GM20431 (cell line): Measurements from ENCODE around the gene SV2B.
"Not testable (repeated sequence)": the region's sequence is repeated elsewhere in the genome, so short reads cannot be mapped to it uniquely, and the experiment has no call there.

Experiments
- in situ Hi-C: fragments of 300-500 bp; cut with MseI, MboI; formaldehyde crosslinking; loops from one replicate; pipeline ENCODE4 v1.15.0; 2020; ENCODE audit warnings: low sequenced_read_pairs; ENCODE audit not compliant: unreplicated experiment

Gene SV2B, protein sequence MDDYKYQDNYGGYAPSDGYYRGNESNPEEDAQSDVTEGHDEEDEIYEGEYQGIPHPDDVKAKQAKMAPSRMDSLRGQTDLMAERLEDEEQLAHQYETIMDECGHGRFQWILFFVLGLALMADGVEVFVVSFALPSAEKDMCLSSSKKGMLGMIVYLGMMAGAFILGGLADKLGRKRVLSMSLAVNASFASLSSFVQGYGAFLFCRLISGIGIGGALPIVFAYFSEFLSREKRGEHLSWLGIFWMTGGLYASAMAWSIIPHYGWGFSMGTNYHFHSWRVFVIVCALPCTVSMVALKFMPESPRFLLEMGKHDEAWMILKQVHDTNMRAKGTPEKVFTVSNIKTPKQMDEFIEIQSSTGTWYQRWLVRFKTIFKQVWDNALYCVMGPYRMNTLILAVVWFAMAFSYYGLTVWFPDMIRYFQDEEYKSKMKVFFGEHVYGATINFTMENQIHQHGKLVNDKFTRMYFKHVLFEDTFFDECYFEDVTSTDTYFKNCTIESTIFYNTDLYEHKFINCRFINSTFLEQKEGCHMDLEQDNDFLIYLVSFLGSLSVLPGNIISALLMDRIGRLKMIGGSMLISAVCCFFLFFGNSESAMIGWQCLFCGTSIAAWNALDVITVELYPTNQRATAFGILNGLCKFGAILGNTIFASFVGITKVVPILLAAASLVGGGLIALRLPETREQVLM

DNA sequence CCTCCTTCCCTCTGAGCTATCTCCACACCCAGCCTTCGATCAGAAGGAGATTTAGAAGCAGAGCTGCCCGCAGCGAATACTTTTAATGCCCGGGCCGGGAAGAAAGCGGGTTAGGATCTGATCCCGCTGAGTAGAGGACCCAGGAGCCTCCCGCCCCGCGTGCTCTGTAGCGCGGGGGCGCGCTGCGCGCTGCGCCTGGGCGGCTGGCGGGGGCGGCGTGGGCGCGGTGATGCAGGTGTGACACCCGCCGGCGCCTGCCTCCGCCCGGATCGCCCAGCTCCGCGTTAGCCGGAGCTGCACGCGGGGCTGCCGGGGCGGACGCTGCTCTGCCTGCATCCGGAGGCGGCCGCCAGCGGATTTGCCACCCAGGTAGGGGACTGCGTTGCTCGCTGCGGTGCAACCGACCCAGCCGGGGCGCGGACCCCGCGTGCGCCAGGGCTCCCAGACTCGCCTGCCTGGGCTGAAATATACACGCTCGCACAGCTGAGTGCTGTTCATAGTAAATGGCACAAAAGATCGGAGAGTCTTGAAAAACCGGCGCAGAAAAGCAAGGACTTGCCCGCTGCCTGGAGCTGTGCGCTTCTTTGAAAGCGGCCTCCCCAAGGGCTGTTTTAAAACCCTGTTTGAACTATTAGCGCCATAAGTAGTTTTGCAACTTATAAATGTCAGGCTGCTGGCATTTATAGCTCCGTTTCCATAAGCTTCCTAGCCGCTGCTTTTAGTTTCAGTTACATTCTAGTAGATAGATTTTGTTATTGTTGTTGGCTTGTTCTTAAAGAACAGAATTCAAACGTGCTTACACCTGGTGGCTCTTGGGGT is at the start of gene SV2B:
Gene SV2B, plus strand, starts transcription at position 263 of the 819 bp plus-strand sequence. CDS start 126,007 bp downstream, outside the sequence.
- in situ Hi-C loops, result no loop called here

DNA sequence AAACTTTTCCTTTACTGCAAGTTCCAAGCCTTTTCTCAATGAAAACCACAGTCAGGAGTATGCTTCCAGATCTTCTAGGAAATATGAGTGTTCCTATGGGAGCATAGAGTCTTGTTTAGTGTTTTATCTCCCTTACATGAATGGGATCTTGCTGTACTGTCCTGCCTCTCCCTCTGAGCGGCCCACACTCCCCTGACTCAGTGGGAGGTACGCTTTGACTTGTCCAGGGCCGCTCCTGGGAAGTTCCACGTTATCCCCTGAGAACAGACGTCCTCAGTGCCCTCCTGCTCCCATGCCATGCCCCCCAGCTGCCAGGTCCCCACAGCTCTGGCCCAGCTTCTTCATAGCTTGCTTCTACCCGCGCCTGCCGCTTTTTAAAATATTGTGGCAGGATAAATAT is 48.8 kb upstream of the SV2B start:
- in situ Hi-C loops, result loop anchor here (25.0 kb wide), 1 partner anchor 186 kb away; no protein-coding TSS in a partner anchor

DNA sequence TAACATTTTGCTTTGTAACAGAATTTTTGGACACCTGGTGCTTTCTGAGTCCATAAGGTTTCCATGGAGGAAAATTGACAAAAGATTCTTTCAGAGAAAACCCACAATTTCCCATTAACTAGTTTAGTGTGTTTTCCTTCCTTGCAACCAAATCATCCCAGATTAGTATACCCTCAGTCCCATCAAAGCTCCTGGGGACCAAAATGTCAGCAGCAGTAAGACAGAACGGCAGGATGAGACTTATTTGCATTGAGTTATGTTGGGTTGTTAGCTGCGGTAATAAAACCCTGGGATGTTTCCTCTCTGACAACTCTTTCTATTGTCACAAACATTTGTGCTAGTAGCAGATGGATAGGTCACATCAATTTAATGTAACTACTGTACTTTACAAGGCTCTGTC is 45.2 kb upstream of the SV2B start:
- in situ Hi-C loops, result loop anchor here (25.0 kb wide), 1 partner anchor 182 kb away; no protein-coding TSS in a partner anchor

DNA sequence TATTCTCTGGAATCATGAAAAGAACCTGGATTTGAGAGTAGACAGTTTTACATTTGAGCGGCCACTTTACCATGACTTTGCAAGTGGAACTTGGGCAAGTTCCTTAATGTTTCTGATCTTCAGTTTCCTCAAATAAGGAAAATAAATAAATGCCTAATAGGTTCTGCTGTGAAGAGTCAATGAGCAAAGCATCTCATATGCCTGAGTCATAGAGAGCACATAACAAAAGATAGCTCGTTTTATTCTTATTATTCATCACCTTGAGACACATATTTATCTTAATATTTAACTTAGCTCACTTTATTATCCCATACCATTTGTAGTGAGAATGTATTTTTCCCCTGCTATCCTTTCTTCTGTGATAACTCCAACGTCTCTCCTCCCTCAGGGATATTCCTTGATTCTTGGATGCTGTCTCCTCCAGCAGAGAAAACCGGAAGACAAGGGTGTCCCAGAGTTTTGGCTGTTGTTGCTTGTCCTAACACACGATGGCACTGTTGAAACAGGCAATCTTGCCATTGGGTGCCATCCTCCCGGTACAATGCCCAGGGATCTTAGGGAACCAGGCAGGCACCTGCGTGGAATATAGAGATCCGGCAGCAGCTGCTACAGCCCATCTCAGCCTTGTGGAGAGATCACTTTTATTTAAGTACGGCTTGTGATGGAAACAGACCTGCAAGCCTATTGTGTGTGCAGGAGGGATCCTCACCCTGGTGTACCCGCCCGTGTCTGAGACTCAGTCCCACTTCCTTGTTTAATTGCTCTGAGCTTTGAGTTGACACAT is 44.3 kb upstream of the SV2B start:
- in situ Hi-C loops, result loop anchor here (25.0 kb wide), 1 partner anchor 182 kb away; no protein-coding TSS in a partner anchor

DNA sequence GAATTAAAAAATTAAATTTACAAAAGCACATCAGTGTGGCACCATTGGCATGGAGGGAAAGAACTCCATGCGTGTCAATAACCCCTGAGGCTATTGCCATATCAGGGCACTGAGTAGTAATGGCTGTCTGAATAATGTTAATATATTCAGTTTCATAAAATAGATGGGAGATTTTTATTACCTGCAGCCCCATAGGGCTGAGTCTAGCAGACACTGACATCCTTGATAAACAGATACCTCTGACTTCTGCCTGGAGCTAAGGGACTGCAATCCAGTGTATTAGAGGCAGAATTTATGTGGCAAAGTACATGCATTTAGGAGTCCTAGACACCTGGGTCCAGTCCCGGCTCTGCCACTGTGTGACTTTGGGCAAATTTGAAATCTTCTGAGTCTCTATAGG is 38.8 kb upstream of the SV2B start:
- in situ Hi-C loops, result loop anchor here (25.0 kb wide), 1 partner anchor 176 kb away; no protein-coding TSS in a partner anchor

DNA sequence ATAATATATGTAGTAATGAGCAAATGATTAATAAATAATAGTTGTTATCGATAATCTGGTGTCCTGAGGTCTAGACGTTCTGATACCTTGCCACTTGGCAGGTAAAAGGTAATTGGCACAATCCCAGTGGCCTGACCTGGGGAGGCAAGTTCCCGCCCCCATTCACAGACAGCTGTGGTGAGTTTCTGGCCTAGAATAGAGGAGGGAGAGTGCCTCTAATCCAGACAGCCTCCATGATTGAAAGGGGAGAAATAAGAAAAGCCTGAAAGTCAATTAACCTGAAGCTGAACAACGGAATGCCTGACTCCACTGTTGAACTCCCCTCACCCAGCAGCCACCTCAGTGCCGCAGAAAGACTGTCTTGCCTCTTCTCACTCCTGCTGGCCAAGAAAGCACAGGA is 38.1 kb upstream of the SV2B start:
- in situ Hi-C loops, result loop anchor here (25.0 kb wide), 1 partner anchor 175 kb away; no protein-coding TSS in a partner anchor

DNA sequence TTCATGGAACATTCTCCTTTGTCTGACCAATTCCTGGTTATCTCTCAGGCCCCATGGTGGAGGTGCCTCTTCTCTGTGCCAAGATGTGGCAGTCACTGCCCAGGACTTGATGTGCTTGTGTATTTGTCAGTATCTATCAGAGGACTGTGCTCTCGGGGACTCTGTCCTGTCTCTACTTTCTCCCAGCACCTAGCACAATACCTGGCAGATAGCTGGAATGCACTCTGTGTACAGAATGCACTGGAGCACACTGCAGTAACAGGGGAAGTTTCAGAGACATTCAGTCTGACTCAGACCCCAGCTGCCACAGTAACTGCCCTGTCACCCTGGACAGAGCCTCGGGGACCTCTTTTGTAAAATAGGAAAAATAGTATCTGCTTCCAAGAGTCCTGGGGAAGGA is 34.6 kb upstream of the SV2B start:
- in situ Hi-C loops, result loop anchor here (25.0 kb wide), 1 partner anchor 172 kb away; no protein-coding TSS in a partner anchor

DNA sequence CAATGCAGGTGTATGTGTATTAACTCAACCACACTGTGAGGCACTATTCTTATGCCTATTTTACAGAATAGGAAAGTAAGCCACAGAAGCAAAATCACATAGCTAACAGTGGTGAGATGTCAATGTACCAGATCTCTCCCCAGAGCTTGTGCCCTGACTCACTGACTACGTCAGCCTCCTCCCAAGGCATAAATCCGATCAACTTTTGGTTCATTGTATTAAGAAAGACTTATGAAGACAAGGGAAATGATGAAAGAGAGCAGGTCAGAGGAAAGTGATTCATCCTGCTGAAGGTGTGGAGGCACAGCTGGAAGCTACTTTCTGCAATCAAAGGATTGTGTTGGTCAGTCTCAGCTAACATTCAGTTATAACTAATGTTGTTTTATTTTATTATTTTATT is 33.0 kb upstream of the SV2B start:
- in situ Hi-C loops, result loop anchor here (25.0 kb wide), 1 partner anchor 170 kb away; no protein-coding TSS in a partner anchor

DNA sequence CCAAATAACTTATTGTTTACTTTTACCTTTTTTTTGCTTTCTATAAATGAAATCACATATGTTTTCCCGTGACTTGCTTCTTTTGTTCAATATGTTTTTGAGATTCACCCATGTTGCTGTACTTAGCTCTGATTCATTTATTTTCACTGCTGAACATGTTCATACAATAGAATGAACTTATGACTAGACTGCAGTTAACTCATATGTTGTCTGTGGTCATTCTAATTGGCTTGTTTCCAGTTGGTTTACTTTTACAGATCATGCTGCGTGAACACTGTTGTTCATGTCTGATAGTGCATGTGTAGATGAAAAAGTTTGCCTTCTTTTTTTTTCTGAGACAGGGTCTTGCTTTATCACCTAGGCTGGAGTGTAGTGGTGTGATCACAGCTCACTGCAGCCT is 31.6 kb upstream of the SV2B start:
- in situ Hi-C loops, result loop anchor here (25.0 kb wide), 1 partner anchor 169 kb away; no protein-coding TSS in a partner anchor

DNA sequence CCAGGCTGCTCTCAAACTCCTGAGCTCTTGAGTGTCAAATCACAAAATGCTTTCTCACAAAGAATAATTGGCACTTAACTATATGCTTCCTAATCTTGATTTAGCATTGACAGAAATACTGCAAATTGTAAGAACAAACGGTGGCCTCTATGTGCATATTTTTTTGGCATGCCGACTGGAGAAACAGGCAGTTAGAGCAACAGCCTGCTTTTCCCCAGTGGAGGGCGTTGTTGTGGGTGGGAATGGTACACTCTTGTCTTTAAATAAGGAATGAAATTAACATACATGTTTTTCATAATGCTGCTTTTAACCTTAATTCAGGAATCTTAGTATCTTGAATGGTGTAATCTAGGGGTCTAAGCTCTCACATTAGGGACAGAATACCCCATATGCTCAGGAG is 31.1 kb upstream of the SV2B start:
- in situ Hi-C loops, result loop anchor here (25.0 kb wide), 1 partner anchor 168 kb away; no protein-coding TSS in a partner anchor

DNA sequence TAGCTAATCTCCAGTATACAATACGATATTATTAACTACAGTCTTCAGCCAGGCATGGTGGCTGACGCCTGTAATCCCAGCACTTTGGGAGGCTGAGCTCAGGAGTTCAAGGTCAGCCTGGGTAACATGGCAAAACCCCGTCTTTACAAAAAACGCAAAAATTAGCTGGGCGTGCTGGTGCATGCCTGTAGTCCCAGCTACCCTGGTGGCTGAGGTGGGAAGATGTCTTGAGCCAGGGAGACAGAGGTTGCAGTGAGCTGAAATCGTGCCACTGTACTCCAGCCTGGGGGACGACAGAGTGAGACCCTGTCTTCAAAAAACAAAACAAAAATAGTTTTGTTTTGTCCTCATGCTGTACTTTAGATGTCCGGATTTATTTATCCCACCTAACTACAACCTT is 29.2 kb upstream of the SV2B start:
- in situ Hi-C loops, result loop anchor here (25.0 kb wide), 1 partner anchor 166 kb away; no protein-coding TSS in a partner anchor

DNA sequence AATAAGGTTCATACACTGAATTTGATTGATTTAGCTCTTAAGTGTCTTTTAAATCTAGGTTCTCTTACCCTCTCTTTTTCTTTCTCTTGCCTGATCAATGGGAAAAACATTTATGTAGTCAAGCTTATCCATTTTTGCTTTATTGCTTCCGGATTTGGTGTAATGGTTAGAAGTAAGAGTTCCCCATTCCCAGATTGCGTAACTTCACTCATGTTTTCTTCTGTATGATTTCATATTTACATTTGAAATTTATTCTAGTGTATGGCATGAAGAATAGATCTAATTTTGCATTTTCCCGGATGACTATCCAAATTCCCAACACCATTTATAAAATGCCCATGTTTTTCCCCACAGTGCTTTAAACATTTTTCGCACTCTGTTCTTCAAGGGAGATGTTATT is 27.9 kb upstream of the SV2B start:
- in situ Hi-C loops, result loop anchor here (25.0 kb wide), 1 partner anchor 165 kb away; no protein-coding TSS in a partner anchor

DNA sequence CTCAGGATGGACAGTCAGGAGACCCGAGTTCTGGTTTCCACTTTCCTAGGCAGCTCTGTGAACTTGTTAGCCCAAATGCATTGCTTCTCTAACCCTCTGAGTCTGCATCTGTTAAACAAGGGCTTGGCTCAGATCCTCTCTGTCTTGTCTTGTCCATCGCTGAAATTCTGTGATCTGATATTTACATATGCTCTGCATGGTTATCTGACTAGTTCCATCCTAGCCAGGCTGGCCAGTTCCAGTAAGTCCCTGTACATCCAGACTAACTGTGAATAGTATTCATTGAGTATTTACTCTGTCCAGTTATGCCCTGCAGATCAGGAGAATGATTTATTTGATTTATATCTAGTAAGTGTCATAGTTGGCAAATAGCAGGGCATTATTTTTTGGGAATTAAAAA is 27.0 kb upstream of the SV2B start:
- in situ Hi-C loops, result loop anchor here (25.0 kb wide), 1 partner anchor 164 kb away; no protein-coding TSS in a partner anchor

DNA sequence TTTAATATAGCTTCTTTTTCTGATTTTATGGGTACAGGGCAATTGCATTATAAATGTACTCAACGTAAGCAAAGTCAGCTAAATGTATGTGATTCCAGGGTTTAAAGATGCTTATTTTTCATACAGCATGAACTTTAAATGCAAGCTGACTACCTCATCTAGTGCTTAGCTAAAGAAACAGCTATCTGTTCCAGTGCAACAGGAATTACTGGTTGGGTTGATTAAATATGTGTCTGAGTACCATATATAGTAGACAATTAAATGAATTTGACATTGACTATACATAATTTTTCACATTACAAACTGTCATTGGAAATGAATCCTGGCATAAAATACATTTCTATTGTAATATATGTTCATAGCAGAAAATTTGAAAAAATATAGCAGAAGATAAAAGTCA is 26.3 kb upstream of the SV2B start:
- in situ Hi-C loops, result loop anchor here (25.0 kb wide), 1 partner anchor 164 kb away; no protein-coding TSS in a partner anchor

DNA sequence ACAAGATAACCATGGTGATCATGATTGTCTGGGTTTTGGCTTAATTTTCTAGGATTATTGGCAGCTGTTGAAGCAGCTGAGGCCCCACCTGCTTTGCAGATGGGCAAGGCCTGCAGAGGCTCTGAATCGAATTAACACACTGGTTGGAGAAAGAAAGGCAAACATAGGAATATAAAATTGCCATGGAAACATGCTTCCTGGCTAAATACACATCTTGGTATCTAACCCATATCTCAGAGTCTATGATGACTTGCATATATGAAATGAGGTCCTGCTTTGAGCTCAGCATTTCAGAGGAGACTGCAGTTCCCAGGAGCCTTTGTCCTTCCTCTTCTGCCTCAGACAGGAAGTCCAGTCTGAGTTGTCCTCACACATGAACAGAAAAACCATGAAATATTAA is 24.3 kb upstream of the SV2B start:
- in situ Hi-C loops, result no loop called here

DNA sequence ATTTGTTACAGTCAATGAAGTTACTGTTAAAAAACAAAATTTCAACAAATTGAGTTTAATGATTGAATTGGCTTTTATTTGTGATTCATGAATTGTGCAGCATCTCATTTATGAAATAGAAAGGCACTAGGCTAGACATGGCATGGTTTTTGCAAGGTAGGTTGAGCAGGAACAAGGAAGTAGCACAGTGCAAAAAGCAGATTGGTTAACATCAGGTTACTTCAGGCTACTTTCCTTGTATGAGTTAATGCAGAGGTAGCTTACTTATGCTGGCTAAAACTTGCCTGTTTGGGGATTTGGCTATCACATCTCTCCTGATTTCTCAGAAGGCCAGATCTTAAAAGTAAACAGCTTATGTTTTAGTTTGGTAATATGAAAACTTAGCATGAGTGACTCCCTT is 23.0 kb upstream of the SV2B start:
- in situ Hi-C loops, result no loop called here

DNA sequence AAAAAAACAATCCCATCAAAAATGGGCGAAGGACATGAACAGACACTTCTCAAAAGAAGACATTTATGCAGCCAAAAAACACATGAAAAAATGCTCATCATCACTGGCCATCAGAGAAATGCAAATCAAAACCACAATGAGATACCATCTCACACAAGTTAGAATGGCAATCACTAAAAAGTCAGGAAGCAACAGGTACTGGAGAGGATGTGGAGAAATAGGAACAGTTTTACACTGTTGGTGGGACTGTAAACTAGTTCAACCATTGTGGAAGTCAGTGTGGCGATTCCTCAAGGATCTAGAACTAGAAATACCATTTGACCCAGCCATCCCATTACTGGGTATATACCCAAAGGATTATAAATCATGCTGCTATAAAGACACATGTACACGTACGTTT is 6.2 kb upstream of the SV2B start:
- in situ Hi-C loops, result not testable (repeated sequence)

DNA sequence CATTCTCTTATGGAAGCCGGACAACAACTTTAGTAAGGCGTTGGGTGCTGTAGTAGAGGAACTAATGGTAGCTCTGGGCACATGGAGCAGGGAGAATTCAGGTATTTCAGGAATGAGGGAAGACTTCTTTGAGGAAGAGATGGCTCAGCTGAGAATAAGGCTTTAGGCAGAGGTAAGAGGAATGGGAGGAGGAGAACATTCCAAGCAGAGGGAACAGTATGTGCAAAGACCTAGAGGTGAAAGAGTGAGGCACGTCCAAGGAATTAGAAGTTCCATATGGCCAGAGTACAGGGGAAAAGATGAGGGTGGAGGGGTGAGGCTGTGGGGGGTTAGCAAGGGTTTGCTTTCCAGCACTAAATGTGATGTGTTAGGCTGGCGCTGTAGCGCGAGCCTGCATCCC is 1.6 kb upstream of the SV2B start:
- in situ Hi-C loops, result no loop called here

DNA sequence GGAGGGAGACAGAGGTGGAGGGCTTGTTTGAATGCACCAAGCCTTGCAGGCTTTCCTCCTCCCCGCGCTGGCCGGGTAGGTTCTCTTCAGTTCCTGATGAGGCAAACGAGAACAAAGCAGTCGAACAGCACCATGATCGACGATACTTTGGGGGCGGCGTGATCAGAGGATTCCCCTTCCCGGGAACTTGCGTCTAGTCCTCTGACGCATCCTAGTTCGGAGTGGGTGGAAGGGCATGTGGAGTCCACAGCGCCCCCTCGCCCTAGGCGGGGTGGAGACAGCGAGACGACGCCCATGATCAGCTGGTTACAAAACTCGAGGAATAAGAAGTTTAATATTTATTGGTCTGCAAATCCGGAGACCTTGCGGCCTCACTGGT is 452 bp upstream of the SV2B start:
- in situ Hi-C loops, result no loop called here
